WTC11 (cell line): ENCODE measurements around the gene PNPLA4. TPM values are rescaled to one million over a fixed set of nuclear protein-coding genes. Genes with fewer than 3 reads are reported as not detected.

Experiments used
- total RNA-seq: library from RNA; stranded (reverse); gene quantifications from 3 replicates; pipeline ENCODE4 v1.2.3, GENCODE V29; 2021

Gene PNPLA4
- total RNA-seq, 1 experiment from 2014 or later = 11.7 TPM

Other genes with a start within 250 kb of the PNPLA4 start
- 0.68 to 1.3 TPM (median 1.1 TPM) in 3 replicates for gene VCX, start 84.2 kb downstream of the PNPLA4 start, total RNA-seq
- not detected in 3 replicates for gene VCX2, start 243.9 kb upstream of the PNPLA4 start, total RNA-seq